RWPE2 (cell line): Measurements from ENCODE around the gene DUSP8.

Experiments used
- ATAC-seq: fragments of 200-7000 bp; cut with Tn5 transposase; 3 replicates; pipeline ENCODE4 v1.9.1; 2021; ENCODE audit warnings: low read depth
- DNase-seq: peaks from one replicate; pipeline ENCODE4 v3.0.0-alpha.2; 2020; ENCODE audit warnings: low spot score
- H3K27ac ChIP-seq: fragments of 450-650 bp; 2 replicates; pipeline ENCODE4 v1.5.1; 2017; ENCODE audit warnings: mild to moderate bottlenecking; ENCODE audit not compliant: poor library complexity, severe bottlenecking
- H3K27me3 ChIP-seq: fragments of 250-450 bp; sonication (Bioruptor Pico); 2 replicates; pipeline ENCODE4 v1.5.1; 2021; ENCODE audit warnings: mild to moderate bottlenecking, moderate library complexity; ENCODE audit not compliant: insufficient read depth, poor library complexity, severe bottlenecking
- H3K36me3 ChIP-seq: fragments of 250-450 bp; sonication (Bioruptor Pico); 2 replicates; pipeline ENCODE4 v1.5.1; 2020; ENCODE audit warnings: low read depth, mild to moderate bottlenecking, moderate library complexity
- H3K4me1 ChIP-seq: fragments of 250-450 bp; sonication (Bioruptor Pico); 2 replicates; pipeline ENCODE4 v1.5.1; 2021; ENCODE audit warnings: mild to moderate bottlenecking, moderate library complexity; ENCODE audit not compliant: insufficient read depth, poor library complexity, severe bottlenecking
- H3K4me3 ChIP-seq: fragments of 250-450 bp; sonication (Bioruptor Pico); 2 replicates; pipeline ENCODE4 v1.5.1; 2021; ENCODE audit warnings: mild to moderate bottlenecking, moderate library complexity; ENCODE audit not compliant: severe bottlenecking
- H3K9me3 ChIP-seq: fragments of 250-450 bp; sonication (Bioruptor Pico); 2 replicates; pipeline ENCODE4 v1.5.1; 2021; ENCODE audit warnings: mild to moderate bottlenecking, moderate library complexity; ENCODE audit not compliant: severe bottlenecking
- CTCF ChIP-seq: fragments of 450-650 bp; IDR thresholded peaks from one replicate; pipeline ENCODE4 v1.5.1; 2017; ENCODE audit warnings: mild to moderate bottlenecking, moderate library complexity; ENCODE audit not compliant: poor library complexity, severe bottlenecking

The DUSP8 gene

GRCh38 chr11:1566381-1567051, 5.6 kb downstream of the DUSP8 start:
- ATAC-seq (no peak), DNase-seq (no peak)
- Histone ChIP-seq H3K4me1 (no peaks in the 10 kb centered on the region), H3K27me3 (no peaks in the 10 kb centered on the region), H3K36me3 (no peaks in the 10 kb centered on the region), H3K4me3 (no peak overlapping the region), H3K27ac (no peak overlapping the region), H3K9me3 (no peaks in the 10 kb centered on the region)
- TF ChIP-seq CTCF, result no peak

GRCh38 chr11:1565904-1566247, 6.2 kb downstream of the DUSP8 start:
- Histone ChIP-seq H3K9me3 (no peaks in the 10 kb centered on the region), H3K4me1 (no peaks in the 10 kb centered on the region), H3K4me3 (no peak overlapping the region), H3K36me3 (no peaks in the 10 kb centered on the region), H3K27ac (no peak overlapping the region), H3K27me3 (no peaks in the 10 kb centered on the region)
- DNase-seq (no peak), ATAC-seq (no peak)
- no peak for TF ChIP-seq CTCF

GRCh38 chr11:1565173-1565903, 6.7 kb downstream of the DUSP8 start:
- H3K9me3 ChIP-seq, result no peaks in the 10 kb centered on the region
- no peak overlapping the region for H3K4me3 ChIP-seq
- H3K4me1 ChIP-seq, result no peaks in the 10 kb centered on the region
- no peak for TF ChIP-seq CTCF
- H3K27me3 ChIP-seq, result no peaks in the 10 kb centered on the region
- H3K36me3 ChIP-seq, result no peaks in the 10 kb centered on the region
- ATAC-seq (no peak), DNase-seq (no peak)
- no peak overlapping the region for H3K27ac ChIP-seq

GRCh38 chr11:1564535-1565172, 7.4 kb downstream of the DUSP8 start:
- TF ChIP-seq CTCF, result no peak
- Histone ChIP-seq H3K4me1 (peaks cover 2% of the 10 kb centered on the region), H3K36me3 (no peaks in the 10 kb centered on the region), H3K27ac (no peak overlapping the region), H3K9me3 (no peaks in the 10 kb centered on the region), H3K27me3 (no peaks in the 10 kb centered on the region), H3K4me3 (no peak overlapping the region)
- ATAC-seq (no peak), DNase-seq (no peak)
